Measurements from ENCODE around the gene BSDC1.
"Not testable (repeated sequence)": the region's sequence is repeated elsewhere in the genome, so short reads cannot be mapped to it uniquely, and the experiment has no call there.

DNA sequence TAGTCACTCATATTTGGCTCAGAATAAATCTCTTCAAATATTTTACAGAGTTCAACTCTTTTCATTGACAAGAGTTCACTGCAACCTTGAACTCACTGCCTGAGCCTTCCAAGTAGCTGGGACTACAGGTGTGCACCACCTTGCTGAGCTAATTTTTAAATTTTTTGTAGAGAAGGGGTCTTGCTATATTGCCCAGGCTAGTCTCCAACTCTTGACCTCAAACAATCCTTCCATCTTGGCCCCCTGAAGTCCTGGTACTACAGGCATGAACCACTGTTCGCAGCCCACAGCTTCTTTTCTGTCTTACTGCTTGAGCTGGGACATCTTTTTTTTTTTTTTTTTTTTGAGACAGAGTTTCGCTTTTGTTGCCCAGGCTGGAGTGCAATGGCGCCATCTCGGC, 44.5 kb upstream of the BSDC1 start:
- TF ChIP-seq POLR2AphosphoS5 (IDR thresholded peaks at IDR 0.05; ENCODE audit: low read length); EZH2 (IDR thresholded peaks at IDR 0.05; ENCODE audit: borderline replicate concordance, control insufficient read depth, low read depth, low read length); CBFB (IDR thresholded peaks at IDR 0.05; ENCODE audit: low read depth); POLR2A (IDR thresholded peaks at IDR 0.05; ENCODE audit: low read depth, low read length); GABPA (IDR thresholded peaks at IDR 0.05; ENCODE audit: low read depth); ESRRA (IDR thresholded peaks at IDR 0.05; ENCODE audit: low read length); EP300 (IDR thresholded peaks at IDR 0.05; ENCODE audit: borderline replicate concordance in 1 of 2, control insufficient read depth in 1 of 2, low read depth in 2 of 2, low read length in 2 of 2); TCF12 (IDR thresholded peaks at IDR 0.05; ENCODE audit: low read depth, low read length); USF1 (IDR thresholded peaks at IDR 0.05; ENCODE audit: borderline replicate concordance, extremely low read length, insufficient read depth, low read depth, low read length); CHD4 (IDR thresholded peaks at IDR 0.05): not testable (repeated sequence)
- TF ChIP-seq, protein P1, sequence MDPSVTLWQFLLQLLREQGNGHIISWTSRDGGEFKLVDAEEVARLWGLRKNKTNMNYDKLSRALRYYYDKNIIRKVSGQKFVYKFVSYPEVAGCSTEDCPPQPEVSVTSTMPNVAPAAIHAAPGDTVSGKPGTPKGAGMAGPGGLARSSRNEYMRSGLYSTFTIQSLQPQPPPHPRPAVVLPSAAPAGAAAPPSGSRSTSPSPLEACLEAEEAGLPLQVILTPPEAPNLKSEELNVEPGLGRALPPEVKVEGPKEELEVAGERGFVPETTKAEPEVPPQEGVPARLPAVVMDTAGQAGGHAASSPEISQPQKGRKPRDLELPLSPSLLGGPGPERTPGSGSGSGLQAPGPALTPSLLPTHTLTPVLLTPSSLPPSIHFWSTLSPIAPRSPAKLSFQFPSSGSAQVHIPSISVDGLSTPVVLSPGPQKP (IDR thresholded peaks at IDR 0.05; ENCODE audit: low read depth, low read length), result not testable (repeated sequence)
- TF ChIP-seq, protein P2, sequence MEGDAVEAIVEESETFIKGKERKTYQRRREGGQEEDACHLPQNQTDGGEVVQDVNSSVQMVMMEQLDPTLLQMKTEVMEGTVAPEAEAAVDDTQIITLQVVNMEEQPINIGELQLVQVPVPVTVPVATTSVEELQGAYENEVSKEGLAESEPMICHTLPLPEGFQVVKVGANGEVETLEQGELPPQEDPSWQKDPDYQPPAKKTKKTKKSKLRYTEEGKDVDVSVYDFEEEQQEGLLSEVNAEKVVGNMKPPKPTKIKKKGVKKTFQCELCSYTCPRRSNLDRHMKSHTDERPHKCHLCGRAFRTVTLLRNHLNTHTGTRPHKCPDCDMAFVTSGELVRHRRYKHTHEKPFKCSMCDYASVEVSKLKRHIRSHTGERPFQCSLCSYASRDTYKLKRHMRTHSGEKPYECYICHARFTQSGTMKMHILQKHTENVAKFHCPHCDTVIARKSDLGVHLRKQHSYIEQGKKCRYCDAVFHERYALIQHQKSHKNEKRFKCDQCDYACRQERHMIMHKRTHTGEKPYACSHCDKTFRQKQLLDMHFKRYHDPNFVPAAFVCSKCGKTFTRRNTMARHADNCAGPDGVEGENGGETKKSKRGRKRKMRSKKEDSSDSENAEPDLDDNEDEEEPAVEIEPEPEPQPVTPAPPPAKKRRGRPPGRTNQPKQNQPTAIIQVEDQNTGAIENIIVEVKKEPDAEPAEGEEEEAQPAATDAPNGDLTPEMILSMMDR (IDR thresholded peaks at IDR 0.05 in 2 of 3, conservative IDR thresholded peaks at IDR 0.05 in 1 of 3; ENCODE audit: control insufficient read depth in 2 of 3, extremely low read depth in 1 of 3, insufficient read depth in 1 of 3, low read depth in 3 of 3, low read length in 3 of 3), result not testable (repeated sequence)
- TF ChIP-seq, protein P3, sequence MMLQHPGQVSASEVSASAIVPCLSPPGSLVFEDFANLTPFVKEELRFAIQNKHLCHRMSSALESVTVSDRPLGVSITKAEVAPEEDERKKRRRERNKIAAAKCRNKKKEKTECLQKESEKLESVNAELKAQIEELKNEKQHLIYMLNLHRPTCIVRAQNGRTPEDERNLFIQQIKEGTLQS (IDR thresholded peaks at IDR 0.05; ENCODE audit: borderline replicate concordance, extremely low read depth, low read depth, low read length), result not testable (repeated sequence)

All from GM12878 (cell line).